ENCODE results near the gene GDAP1L1.
"Not testable (repeated sequence)": the region's sequence is repeated elsewhere in the genome, so short reads cannot be mapped to it uniquely, and the experiment has no call there.

GDAP1L1 gene

DNA sequence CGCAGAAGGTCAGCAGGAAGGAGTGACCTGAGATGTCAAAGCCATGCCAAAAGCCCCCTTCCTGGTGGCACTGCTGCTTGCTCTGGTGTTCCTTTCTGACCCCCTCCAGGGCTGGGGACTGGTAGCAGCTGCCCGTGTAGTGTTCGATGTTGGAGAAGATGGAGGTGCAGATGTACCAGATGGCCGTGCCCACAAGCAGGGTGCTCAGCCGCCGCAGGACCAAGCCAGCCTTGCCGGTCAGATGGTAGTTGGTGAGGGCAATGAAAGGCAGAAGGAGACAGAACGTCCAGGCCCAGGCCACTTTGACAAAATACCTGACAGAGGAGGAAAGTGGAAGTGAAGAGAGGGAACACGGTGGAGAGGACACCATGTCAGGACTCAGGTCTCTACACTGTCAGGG is 59.8 kb downstream of the GDAP1L1 start:
- DNase-seq, result no peak

DNA sequence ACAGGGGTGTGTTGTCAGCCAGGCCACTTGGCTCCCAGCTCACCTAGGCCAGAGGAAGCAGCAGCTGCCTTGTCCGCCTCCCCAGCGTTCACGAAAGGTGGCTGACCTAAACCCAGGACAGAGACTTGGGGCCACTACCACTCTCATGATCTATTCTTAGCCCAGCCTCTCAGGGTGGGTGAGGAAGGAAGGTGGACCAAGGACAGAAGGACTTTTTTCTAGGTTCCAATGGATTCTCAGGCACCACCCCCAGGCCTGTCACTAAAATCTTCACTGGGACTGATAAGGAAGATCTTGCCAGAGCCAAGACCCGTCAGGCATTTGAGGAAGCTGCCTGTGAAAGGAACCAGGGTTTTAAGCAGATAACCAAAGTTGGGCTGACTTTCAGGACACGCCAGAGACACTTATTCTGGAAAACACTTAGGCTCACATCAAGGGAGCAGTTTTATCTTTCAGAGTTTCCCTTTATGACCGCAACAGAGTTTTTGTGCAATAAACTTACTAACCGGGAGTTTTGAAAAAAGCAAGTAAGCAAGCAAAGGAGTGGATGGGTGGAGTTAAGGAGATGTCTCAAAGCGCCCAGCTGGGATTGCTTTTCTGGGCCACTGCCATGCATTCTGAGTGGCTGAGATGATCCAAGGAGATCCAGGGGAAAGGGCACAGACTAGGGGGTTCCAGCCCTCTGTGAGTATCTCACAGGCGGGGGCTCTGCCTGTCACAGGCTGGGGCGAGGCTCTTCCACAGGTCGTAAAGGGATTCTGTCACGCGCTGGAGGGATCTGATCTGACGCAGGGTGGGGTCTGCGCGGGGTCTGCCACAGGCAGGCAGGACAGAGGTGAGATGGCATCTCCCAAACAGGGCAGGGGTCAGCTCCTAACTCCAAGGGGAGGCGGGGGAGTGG is 62.9 kb downstream of the GDAP1L1 start:
- no peak for DNase-seq

DNA sequence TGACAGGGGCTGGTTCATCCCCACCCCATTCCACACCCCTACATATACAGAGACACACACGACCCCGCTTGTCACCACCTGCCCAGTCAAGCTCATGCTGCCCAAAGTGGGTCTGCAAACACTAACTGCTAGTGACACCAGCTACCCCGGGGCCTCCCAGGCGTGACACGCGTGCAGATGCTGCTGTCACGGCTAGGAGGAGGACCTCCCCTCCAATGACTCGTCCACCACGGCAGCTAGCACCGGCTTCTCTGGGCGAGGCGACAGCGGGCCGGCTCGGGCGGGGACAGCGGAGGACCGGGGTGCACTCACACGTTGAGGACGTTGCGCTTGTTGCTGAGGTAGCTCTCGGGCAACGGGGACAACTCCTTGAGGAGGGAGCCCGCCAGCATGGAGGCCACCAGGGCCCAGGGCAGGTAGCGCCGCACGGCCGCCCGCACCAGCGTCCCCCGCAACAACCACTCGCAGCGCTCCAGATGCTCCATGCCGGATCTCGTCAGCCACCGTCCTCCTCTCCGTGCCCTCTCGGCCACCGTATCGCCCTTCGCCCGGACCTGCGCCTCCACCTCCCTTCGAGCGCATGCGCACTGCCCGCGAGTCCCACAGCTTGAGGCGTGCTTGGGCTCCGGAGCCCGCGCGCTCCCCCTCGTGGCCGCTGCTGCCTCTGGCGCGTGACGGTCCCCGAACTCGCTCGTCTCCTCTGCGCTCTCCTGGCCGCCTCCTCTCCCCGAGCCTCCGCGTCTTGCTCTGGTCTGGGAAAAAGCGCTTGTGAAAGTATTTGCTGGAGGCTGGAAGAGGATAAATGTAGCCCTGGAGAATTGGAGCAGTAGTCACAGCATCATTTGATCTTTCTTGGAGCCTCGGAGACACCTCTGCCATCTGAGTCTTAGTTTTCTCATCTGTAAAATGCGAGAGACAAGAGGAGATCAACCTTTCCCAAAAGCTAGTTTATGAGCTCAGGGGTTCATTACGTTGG is 63.8 kb downstream of the GDAP1L1 start, which contains the start of gene FITM2:
TSS of gene FITM2 (minus strand) at position 539 of the 976 bp plus-strand sequence. CDS start at position 485, 54 bp downstream.
- DNase-seq, result peak; percentile 98

DNA sequence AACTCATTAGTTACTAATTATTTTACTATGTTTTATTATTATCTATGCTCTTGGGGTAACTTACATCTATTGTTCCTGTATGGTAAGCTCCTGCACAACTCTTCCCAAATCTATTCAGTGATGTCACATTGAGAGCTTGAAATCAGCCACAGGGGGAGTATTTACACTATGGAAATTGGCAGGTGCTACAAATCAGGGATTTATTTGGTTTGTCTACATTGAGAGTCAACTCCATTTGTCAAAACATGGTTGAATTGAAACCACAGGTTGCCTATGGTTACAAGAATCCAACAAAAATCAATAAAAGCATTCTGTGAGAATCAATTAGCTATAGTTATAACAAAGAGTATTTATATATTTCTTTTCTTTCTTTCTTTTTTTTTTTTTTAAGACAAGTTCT is 67.8 kb downstream of the GDAP1L1 start:
- no peak for DNase-seq

DNA sequence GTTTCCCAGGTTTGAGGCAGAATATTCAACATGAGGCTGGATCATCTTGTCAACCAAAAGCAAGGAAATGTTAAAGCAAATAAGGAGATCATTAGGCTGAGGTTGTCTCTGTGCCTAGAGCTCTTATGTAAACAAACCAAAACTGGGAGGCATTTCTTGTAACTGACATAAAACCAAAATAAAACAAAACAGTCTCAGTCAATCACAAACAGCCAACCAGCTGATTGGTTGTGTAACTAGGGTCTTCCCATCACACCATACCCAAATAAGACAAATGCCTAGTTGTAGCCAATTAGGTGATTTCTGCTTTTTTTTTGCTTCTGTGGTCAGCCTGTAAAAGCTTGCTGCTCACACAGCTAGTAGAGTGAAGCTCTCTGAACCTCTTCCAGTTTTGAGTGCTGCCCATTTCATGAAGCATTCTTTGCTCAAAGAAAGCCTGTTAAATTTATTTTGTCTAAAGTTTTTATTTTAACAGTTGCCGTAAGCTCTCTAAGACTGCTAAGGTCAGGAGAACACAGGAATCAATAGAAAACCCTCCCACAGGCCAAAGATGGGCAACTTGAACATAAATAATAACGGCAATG is 72.8 kb downstream of the GDAP1L1 start:
- DNase-seq, result no peak

DNA sequence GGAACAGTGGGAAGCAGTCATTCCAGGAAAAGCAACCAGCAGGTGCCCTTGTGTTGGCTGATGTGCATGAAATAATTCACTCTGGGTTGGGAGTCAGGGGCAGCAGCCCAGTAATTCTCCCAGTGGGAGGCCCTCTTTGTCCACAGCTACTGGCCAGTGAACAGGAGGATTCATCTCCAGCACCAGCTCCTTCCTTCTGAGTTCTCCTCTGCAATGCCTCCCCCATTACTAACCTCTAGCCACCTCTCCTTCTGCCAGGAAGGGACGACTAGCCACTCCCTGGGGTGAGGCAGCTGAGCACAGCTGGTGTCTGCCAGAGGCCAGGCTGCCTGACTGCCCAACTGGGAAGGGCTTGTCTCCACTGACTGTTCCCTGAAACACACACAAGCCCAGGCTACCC is 77.2 kb downstream of the GDAP1L1 start:
- no peak for DNase-seq

DNA sequence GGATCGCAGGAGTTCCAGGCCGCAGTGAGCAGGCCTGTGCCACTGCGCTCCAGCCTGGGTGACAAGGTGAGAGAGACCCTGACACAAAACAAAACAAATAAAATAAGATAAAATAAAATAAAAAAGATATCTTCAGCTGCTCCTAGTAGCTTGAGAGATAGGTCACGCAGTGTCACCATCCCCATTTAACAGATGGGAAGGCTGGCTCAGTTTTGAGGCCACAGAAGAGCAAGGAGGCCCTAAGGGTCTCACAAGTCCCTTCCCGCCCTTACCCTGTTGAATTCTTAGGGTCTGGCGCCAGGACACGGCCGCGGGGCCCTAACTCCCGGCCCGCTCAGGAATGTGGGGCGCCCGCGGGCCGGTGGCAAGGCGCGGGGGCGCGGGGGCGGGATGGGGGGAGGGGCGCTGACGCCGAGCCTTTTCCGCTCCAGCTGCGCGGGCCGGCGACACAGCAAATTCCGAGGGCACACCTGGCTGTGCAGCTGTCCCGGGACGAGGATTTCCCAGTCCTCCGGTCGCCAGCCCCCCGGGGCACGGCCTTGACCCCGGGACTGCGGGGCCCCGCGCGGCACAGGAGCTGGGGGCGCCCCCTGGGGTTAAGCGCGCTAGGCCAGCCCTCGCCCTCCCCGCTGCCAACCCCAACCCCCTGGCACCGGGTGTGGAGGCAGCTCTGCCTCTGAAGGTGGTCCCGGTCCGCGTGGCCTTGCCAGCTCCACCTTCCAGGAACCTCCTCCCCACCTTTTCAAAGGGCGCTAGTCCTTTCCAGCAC is 79.5 kb downstream of the GDAP1L1 start:
- DNase-seq, result no peak

DNA sequence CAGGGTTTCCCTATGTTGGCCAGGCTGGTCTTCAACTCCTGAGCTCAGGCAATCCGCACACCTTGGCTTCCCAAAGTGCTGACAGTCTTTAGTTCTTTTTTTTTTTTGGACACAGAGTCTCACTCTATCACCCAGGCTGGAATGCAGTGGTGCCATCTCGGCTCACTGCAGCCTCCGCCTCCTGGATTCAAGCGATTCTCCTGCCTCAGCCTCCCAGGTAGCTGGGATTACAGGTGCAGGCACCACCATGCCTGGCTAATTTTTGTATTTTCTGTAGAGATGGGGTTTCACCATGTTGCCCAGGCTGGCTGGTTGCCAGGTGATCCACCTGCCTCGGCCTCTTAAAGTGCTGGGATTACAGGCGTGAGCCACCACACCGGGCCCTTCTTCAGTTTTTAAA is 80.6 kb downstream of the GDAP1L1 start:
- not testable (repeated sequence) for DNase-seq

DNA sequence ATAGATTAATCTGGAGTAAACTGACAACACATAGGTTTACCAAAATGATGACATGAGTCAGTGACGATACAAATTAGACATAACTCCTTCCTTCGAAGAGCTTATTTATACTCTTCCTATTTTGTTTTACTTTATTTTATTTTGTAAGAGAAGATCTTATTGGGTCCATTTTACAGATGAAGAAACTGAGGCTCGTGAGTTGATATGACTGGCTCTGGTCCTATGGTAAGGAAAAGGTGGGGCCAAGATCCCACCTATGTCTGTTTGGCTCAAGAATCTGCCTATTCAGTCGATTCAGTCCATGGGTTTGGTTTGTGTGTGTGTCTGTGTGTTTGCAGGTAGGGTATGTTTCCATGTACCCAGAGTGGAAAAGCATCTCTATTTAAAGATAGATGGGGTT is 81.3 kb downstream of the GDAP1L1 start:
- DNase-seq, result no peak

Measured in CD4-positive, alpha-beta T cell treated with Interleukin-12 subunit alpha and Interleukin-12 subunit beta, for 1 hour (primary cell).